Measurements from ENCODE around the gene ATP10B.
"Not testable (repeated sequence)": the region's sequence is repeated elsewhere in the genome, so short reads cannot be mapped to it uniquely, and the experiment has no call there.

Gene ATP10B

GRCh38 chr5:160824301-160825001, 27.6 kb downstream of the ATP10B start:
- in situ Hi-C loops (cut with MboI; ENCODE audit: low sequenced_read_pairs): no loop called here

GRCh38 chr5:160812996-160813395, 39.0 kb downstream of the ATP10B start:
- in situ Hi-C loops (cut with MboI; ENCODE audit: low sequenced_read_pairs): not testable (repeated sequence)

- in situ Hi-C loops (cut with MboI; ENCODE audit: low sequenced_read_pairs): no loop called here
Measured at GRCh38 chr5:160805376-160805775, 46.6 kb downstream of the ATP10B start.

GRCh38 chr5:160802592-160802991, 49.4 kb downstream of the ATP10B start:
- in situ Hi-C loops (cut with MboI; ENCODE audit: low sequenced_read_pairs): no loop called here

- in situ Hi-C loops (cut with MboI; ENCODE audit: low sequenced_read_pairs): no loop called here
Measured at GRCh38 chr5:160800375-160801275, 51.4 kb downstream of the ATP10B start.

- in situ Hi-C loops (cut with MboI; ENCODE audit: low sequenced_read_pairs): no loop called here
Measured at GRCh38 chr5:160799184-160799583, 52.8 kb downstream of the ATP10B start.

GRCh38 chr5:160797020-160797419, 55.0 kb downstream of the ATP10B start:
- in situ Hi-C loops (cut with MboI; ENCODE audit: low sequenced_read_pairs): no loop called here

- in situ Hi-C loops (cut with MboI; ENCODE audit: low sequenced_read_pairs): no loop called here
Measured at GRCh38 chr5:160793530-160793899, 58.5 kb downstream of the ATP10B start.

- in situ Hi-C loops (cut with MboI; ENCODE audit: low sequenced_read_pairs): no loop called here
Measured at GRCh38 chr5:160792732-160793529, 59.1 kb downstream of the ATP10B start.

- in situ Hi-C loops (cut with MboI; ENCODE audit: low sequenced_read_pairs): no loop called here
Measured at GRCh38 chr5:160792281-160792680, 59.7 kb downstream of the ATP10B start.

- in situ Hi-C loops (cut with MboI; ENCODE audit: low sequenced_read_pairs): no loop called here
Measured at GRCh38 chr5:160789219-160789859, 62.7 kb downstream of the ATP10B start.

- in situ Hi-C loops (cut with MboI; ENCODE audit: low sequenced_read_pairs): no loop called here
Measured at GRCh38 chr5:160788102-160788660, 63.8 kb downstream of the ATP10B start.

GRCh38 chr5:160787240-160787639, 64.8 kb downstream of the ATP10B start:
- in situ Hi-C loops (cut with MboI; ENCODE audit: low sequenced_read_pairs): no loop called here

GRCh38 chr5:160774666-160775315, 77.2 kb downstream of the ATP10B start:
- in situ Hi-C loops (cut with MboI; ENCODE audit: low sequenced_read_pairs): no loop called here

- in situ Hi-C loops (cut with MboI; ENCODE audit: low sequenced_read_pairs): no loop called here
Measured at GRCh38 chr5:160773646-160774410, 78.2 kb downstream of the ATP10B start.

GRCh38 chr5:160772854-160773253, 79.2 kb downstream of the ATP10B start:
- in situ Hi-C loops (cut with MboI; ENCODE audit: low sequenced_read_pairs): no loop called here

- in situ Hi-C loops (cut with MboI; ENCODE audit: low sequenced_read_pairs): no loop called here
Measured at GRCh38 chr5:160770718-160771117, 81.3 kb downstream of the ATP10B start.

- in situ Hi-C loops (cut with MboI; ENCODE audit: low sequenced_read_pairs): no loop called here
Measured at GRCh38 chr5:160769301-160769700, 82.7 kb downstream of the ATP10B start.

GRCh38 chr5:160767062-160767461, 84.9 kb downstream of the ATP10B start:
- in situ Hi-C loops (cut with MboI; ENCODE audit: low sequenced_read_pairs): no loop called here

All from HL-60/S4 treated with retinoic acid at 250 ng/mL for 4 days and 3 days (cell line).